ENCODE measurements around the gene LRRC74A.

The LRRC74A gene

GRCh38 chr14:76826122-76826521 lies at the start of gene LRRC74A:
TSS of gene LRRC74A (plus strand) at chr14:76826408. CDS start at chr14:76826698, 290 bp downstream.
- no peak for DNase-seq

GRCh38 chr14:76776428-76777251 lies 49.6 kb upstream of the LRRC74A start:
- no peak for DNase-seq

GRCh38 chr14:76777721-76778120 lies 48.5 kb upstream of the LRRC74A start:
- no peak for DNase-seq

- DNase-seq: no peak
Observed at GRCh38 chr14:76778546-76779215, 47.5 kb upstream of the LRRC74A start.

GRCh38 chr14:76779221-76780057 lies 46.8 kb upstream of the LRRC74A start:
- no peak for DNase-seq

GRCh38 chr14:76780058-76780345 lies 46.2 kb upstream of the LRRC74A start:
- no peak for DNase-seq

- DNase-seq: no peak
Observed at GRCh38 chr14:76780360-76780759, 45.8 kb upstream of the LRRC74A start.

- DNase-seq: no peak
Observed at GRCh38 chr14:76780875-76781647, 45.1 kb upstream of the LRRC74A start.

GRCh38 chr14:76781648-76782051 lies 44.6 kb upstream of the LRRC74A start:
- DNase-seq: no peak

GRCh38 chr14:76782115-76782884 lies 43.9 kb upstream of the LRRC74A start:
- DNase-seq: no peak

GRCh38 chr14:76782885-76783566 lies 43.2 kb upstream of the LRRC74A start:
- no peak for DNase-seq

- DNase-seq: no peak
Observed at GRCh38 chr14:76784266-76784874, 41.8 kb upstream of the LRRC74A start.

- DNase-seq: no peak
Observed at GRCh38 chr14:76784881-76785280, 41.3 kb upstream of the LRRC74A start.

- DNase-seq: no peak
Observed at GRCh38 chr14:76786601-76787000, 39.6 kb upstream of the LRRC74A start.

- DNase-seq: no peak
Observed at GRCh38 chr14:76792422-76792821, 33.8 kb upstream of the LRRC74A start.

- no peak for DNase-seq
Observed at GRCh38 chr14:76793324-76793723, 32.9 kb upstream of the LRRC74A start.

- DNase-seq: no peak
Observed at GRCh38 chr14:76793956-76794355, 32.3 kb upstream of the LRRC74A start.

GRCh38 chr14:76806446-76806845 lies 19.8 kb upstream of the LRRC74A start:
- DNase-seq: no peak

- no peak for DNase-seq
Observed at GRCh38 chr14:76808011-76808410, 18.2 kb upstream of the LRRC74A start.

GRCh38 chr14:76808990-76809389 lies 17.2 kb upstream of the LRRC74A start:
- no peak for DNase-seq

- DNase-seq: no peak
Observed at GRCh38 chr14:76810525-76810924, 15.7 kb upstream of the LRRC74A start.

Data from NCI-H2081 treated with DMSO at 0.1 percent for 48 hours (cell line).